GM12878 (cell line): ENCODE data around the gene MAML3. TPM values are rescaled to one million over a fixed set of nuclear protein-coding genes. Genes with fewer than 3 reads are reported as not detected.

Source experiments
- ATAC-seq: fragments of 200-7000 bp; cut with Tn5 transposase; 3 replicates; pipeline ENCODE4 v1.9.1; 2020; ENCODE audit warnings: mild to moderate bottlenecking, moderate library complexity
- BruUV-seq: library from RNA; stranded (reverse); fragments of 400-500 nt; replicated peaks from 2 replicates; lab custom pipeline; 2021; lab: Mats Ljungman, UMichigan
- CTCF ChIA-PET: fragments of 300-600 bp; sonication (Branson Sonifier 250); formaldehyde crosslinking; extraction: SDS; loops from one replicate; lab custom pipeline; 2021; ENCODE audit warnings: inconsistent platforms; lab: Yijun Ruan, JAX
- POLR2A ChIA-PET: fragments of 350-600 bp; formaldehyde crosslinking; extraction: SDS; loops from one replicate; lab custom pipeline; 2021; ENCODE audit warnings: inconsistent platforms; lab: Charles Lee
- RAD21 ChIA-PET: fragments of 300-600 bp; sonication (Branson Sonifier 250); formaldehyde crosslinking; loops from one replicate; lab custom pipeline; 2023; ENCODE audit warnings: antibody characterized with exemption; ENCODE audit not compliant: unreplicated experiment; lab: Charles Lee
- SMC1A ChIA-PET: fragments of 300-600 bp; sonication (Branson Sonifier 250); formaldehyde crosslinking; loops from one replicate; lab custom pipeline; 2023; ENCODE audit not compliant: unreplicated experiment, uncharacterized antibody; lab: Charles Lee
- DNase-seq: peaks from one replicate; pipeline ENCODE4 v3.0.0-alpha.2; 2011; ENCODE audit warnings: low read depth, low spot score
- FAIRE-seq: peaks from 3 replicates; lab custom pipeline; 2011; peaks lifted over from hg19 to GRCh38; lab: Jason Lieb, UNC
- H2AFZ ChIP-seq: 2 replicates; pipeline ENCODE4 v1.6.0; 2011; ENCODE audit warnings: low read depth, low read length, control low read depth; ENCODE audit not compliant: control insufficient read depth
- H3K27ac ChIP-seq: 2 replicates; pipeline ENCODE4 v1.5.1; 2011; ENCODE audit warnings: control low read depth; ENCODE audit not compliant: control insufficient read depth, insufficient read depth
- H3K27me3 ChIP-seq, 2 experiments: replicated peaks in 1 of 2; 2 replicates each; pipeline versions ENCODE4 v1.6.0 to v1.6.1; 2011; ENCODE audit warnings: low read length in 1 of 2; ENCODE audit not compliant: control insufficient read depth in 2 of 2, insufficient read depth in 2 of 2
- H3K36me3 ChIP-seq, 2 experiments: 2 replicates each; pipeline ENCODE4 v1.5.1; 2011; ENCODE audit warnings: low read length in 1 of 2; ENCODE audit not compliant: control insufficient read depth in 2 of 2, insufficient read depth in 2 of 2
- H3K4me1 ChIP-seq: 2 replicates; pipeline ENCODE4 v1.6.1; 2011; ENCODE audit warnings: mild to moderate bottlenecking, low read length, moderate library complexity, mixed read lengths; ENCODE audit not compliant: control insufficient read depth, insufficient read depth
- H3K4me2 ChIP-seq: 2 replicates; pipeline ENCODE4 v1.6.0; 2011; ENCODE audit warnings: control low read depth; ENCODE audit not compliant: control insufficient read depth, insufficient read depth
- H3K4me3 ChIP-seq: fragments of 200-600 bp; sonication (generic); 2 replicates; pipeline ENCODE4 v1.5.1; 2016
- H3K79me2 ChIP-seq: 2 replicates; pipeline ENCODE4 v1.6.0; 2011; ENCODE audit warnings: low read length; ENCODE audit not compliant: control insufficient read depth, insufficient read depth
- H3K9ac ChIP-seq: 2 replicates; pipeline ENCODE4 v1.8.0; 2011; ENCODE audit warnings: low read length, control low read depth, mixed read lengths; ENCODE audit not compliant: control insufficient read depth, insufficient read depth
- H3K9me3 ChIP-seq: replicated peaks from 3 replicates; pipeline ENCODE4 v1.5.1; 2011; ENCODE audit warnings: mild to moderate bottlenecking, low read length; ENCODE audit not compliant: control insufficient read depth, insufficient read depth
- H4K20me1 ChIP-seq: 2 replicates; pipeline ENCODE4 v1.6.0; 2011; ENCODE audit not compliant: control insufficient read depth, insufficient read depth
- RAD21 ChIP-seq: IDR thresholded peaks from 2 replicates; pipeline ENCODE4 v1.6.1; 2011; ENCODE audit warnings: mild to moderate bottlenecking, low read depth, low read length, moderate library complexity; ENCODE audit not compliant: insufficient read depth
- STAT3 ChIP-seq: IDR thresholded peaks from 2 replicates; pipeline ENCODE4 v1.6.1; 2011; ENCODE audit warnings: low read depth, low read length, improper control_type of control experiment
- WGBS: methylation state at CpG from one replicate; pipeline ENCODE4 v1.1.6; 2016; ENCODE audit warnings: low lambda C conversion rate; ENCODE audit not compliant: insufficient replicate concordance, insufficient coverage; ENCODE audit errors: missing lambda C conversion rate; 5-methylcytosine and 5-hydroxymethylcytosine counted together
- in situ Hi-C: fragments of 300-500 bp; cut with MboI; formaldehyde crosslinking; loops from 9 replicates; pipeline ENCODE4 v1.14.3; 2018; ENCODE audit warnings: mixed read lengths
- intact Hi-C: fragments of 100-400 bp; cut with micrococcal nuclease; formaldehyde crosslinking; loops from one replicate; pipeline ENCODE4 v1.14.2; 2022; ENCODE audit not compliant: unreplicated experiment
- polyA plus RNA-seq, 11 experiments: library from polyadenylated mRNA; depleted of rRNA in 4 of 11; unstranded in 6 of 11; stranded (reverse) in 5 of 11; fragments of >200 nt; fragmentation: Nextera tagmentation in 4 of 11; fragmentation: Illumina TruSeq in 1 of 11; extraction: Ambion mirVana in 4 of 11; extraction: Trizol in 1 of 11; gene quantifications; 1 replicate in 1 of 11; 2 replicates in 10 of 11; pipeline versions ENCODE4 v1.2.1 to v1.2.3, GENCODE V29; 2011 to 2016; ENCODE audit warnings: inconsistent platforms in 2 of 11, missing spikeins in 2 of 11, low read depth in 1 of 11
- total RNA-seq, 4 experiments: library from RNA; depleted of rRNA in 3 of 4; stranded (reverse); fragments of >200 nt in 3 of 4; fragmentation: Illumina TruSeq in 1 of 4; extraction: Trizol in 1 of 4; gene quantifications; 2 replicates each; pipeline versions ENCODE4 v1.2.1 to v1.2.3, GENCODE V29; 2013 to 2021
- TF ChIP-seq, protein P1 (sequence below), 3 experiments: IDR thresholded peaks in 2 of 3; conservative IDR thresholded peaks in 1 of 3; 2 replicates each; pipeline ENCODE4 v1.5.1; 2011; ENCODE audit warnings: low read depth in 3 of 3, low read length in 3 of 3, mild to moderate bottlenecking in 3 of 3, control low read depth in 2 of 3, moderate library complexity in 2 of 3, inconsistent platforms in 1 of 3, mixed read lengths in 1 of 3; ENCODE audit not compliant: control insufficient read depth in 2 of 3, insufficient read depth in 1 of 3; ENCODE audit errors: extremely low read depth in 1 of 3

Gene MAML3
- total and polyA plus RNA-seq, 10 of the 15 experiments (the other 5 are each of a cell fraction or from before 2014, with no cell fraction given): under 0.01 to 0.53 (median 0.06) TPM; not detected in 2

DNA sequence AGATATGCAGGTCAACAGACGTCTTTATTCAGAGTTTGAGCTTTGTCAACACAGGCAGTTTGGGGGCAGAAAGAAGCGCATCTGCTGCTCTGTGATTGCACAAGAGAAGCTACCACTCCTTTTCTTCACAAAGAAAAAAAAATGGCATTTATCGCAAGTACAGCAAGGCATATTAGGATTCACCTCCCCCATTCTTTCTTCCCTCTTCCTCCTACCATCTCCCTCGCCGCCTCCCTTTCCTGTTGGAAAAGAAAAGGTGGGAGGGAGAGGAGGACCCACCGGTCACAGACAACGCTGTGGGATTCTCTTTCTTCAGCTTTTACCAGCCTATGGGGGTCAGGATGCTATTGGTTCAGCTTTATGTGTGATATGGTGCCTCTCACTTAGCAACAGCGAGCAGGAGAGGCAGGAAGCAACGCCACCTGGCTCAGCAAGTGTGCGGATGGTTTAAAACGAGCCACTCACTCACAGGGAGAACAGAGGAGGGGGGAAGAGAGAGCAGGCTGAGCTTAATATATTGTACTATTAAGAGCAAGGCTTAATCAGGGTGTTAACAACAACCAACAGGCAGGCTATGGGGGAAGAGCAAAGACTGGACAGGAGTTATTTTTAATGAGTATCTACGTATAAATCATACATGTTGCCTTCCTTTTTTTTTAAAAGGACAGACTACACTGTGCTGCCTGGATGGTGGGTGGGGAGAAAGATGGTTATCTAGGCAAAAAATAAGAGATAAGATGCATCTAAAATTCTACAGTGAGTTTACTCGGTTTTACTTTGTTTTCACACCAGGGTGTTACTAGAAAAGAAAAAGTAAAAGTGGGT lies 104.7 kb downstream of the MAML3 start:
- no peak for DNase-seq
- no peak for FAIRE-seq
- SMC1A ChIA-PET: interaction anchor here (0.7 to 1.3 kb wide), 3 partner anchors 168 to 392 kb away, joined by 3 read pairs; no protein-coding TSS in a partner anchor
- H2AFZ ChIP-seq: no peak overlapping the region
- CTCF ChIA-PET: interaction anchor here (0.7 to 1.0 kb wide), 6 partner anchors 30 to 394 kb away, joined by 3 to 4 read pairs (median 3); no protein-coding TSS in a partner anchor
- H4K20me1 ChIP-seq: no peaks in the 10 kb centered on the region
- no peak overlapping the region for H3K4me3 ChIP-seq
- ATAC-seq: peak; percentile 61
- peaks cover 0 to 9% of the 10 kb centered on the region in 2 experiments; a peak in 2 of 4 replicates for H3K27me3 ChIP-seq
- intact Hi-C loops: loop anchor here (10.0 kb wide), 1 partner anchor 314 kb away; no protein-coding TSS in a partner anchor
- no peaks in the 10 kb centered on the region for H3K79me2 ChIP-seq
- H3K4me2 ChIP-seq: no peak overlapping the region
- H3K9me3 ChIP-seq: no peaks in the 10 kb centered on the region
- no peak overlapping the region for H3K27ac ChIP-seq
- H3K4me1 ChIP-seq: peaks cover 4% of the 10 kb centered on the region; the same call in 1 of the 2 replicates
- H3K36me3 ChIP-seq: no peaks in the 10 kb centered on the region
- H3K9ac ChIP-seq: no peak overlapping the region
- in situ Hi-C loops: no loop called here
- WGBS: 1% methylated on average over 13 of the region's 13 CpGs
- 0 out of 2 replicates have a peak, but pooled peaks have one; percentile 8 for TF ChIP-seq RAD21
- TF ChIP-seq STAT3: no peak
- TF ChIP-seq, protein P1, sequence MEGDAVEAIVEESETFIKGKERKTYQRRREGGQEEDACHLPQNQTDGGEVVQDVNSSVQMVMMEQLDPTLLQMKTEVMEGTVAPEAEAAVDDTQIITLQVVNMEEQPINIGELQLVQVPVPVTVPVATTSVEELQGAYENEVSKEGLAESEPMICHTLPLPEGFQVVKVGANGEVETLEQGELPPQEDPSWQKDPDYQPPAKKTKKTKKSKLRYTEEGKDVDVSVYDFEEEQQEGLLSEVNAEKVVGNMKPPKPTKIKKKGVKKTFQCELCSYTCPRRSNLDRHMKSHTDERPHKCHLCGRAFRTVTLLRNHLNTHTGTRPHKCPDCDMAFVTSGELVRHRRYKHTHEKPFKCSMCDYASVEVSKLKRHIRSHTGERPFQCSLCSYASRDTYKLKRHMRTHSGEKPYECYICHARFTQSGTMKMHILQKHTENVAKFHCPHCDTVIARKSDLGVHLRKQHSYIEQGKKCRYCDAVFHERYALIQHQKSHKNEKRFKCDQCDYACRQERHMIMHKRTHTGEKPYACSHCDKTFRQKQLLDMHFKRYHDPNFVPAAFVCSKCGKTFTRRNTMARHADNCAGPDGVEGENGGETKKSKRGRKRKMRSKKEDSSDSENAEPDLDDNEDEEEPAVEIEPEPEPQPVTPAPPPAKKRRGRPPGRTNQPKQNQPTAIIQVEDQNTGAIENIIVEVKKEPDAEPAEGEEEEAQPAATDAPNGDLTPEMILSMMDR (IDR thresholded peaks at IDR 0.05 in 2 of 3, conservative IDR thresholded peaks at IDR 0.05 in 1 of 3; ENCODE audit: control insufficient read depth in 2 of 3, extremely low read depth in 1 of 3, insufficient read depth in 1 of 3, low read depth in 3 of 3, low read length in 3 of 3): peak in 1 of 3 experiments; percentile 14; a peak in 1 of 6 replicates
- TF ChIP-seq, all 136 proteins: peak for 2
- no TSS peak for BruUV-seq
- ChIA-PET RAD21 (no interaction called here), POLR2A (no interaction called here)
